BE2C (cell line): Measurements from ENCODE around the gene SSUH2.
"Not testable (repeated sequence)": the region's sequence is repeated elsewhere in the genome, so short reads cannot be mapped to it uniquely, and the experiment has no call there.

ENCODE experiments used
- DNase-seq: peaks from one replicate; pipeline ENCODE4 v3.0.0-alpha.2; 2020
- H3K27me3 ChIP-seq: fragments of 250-450 bp; sonication (Bioruptor Pico); 2 replicates; pipeline ENCODE4 v1.5.1; 2020; ENCODE audit warnings: mild to moderate bottlenecking
- H3K36me3 ChIP-seq: fragments of 250-450 bp; sonication (Bioruptor Pico); 2 replicates; pipeline ENCODE4 v1.5.1; 2020; ENCODE audit warnings: mild to moderate bottlenecking
- H3K4me1 ChIP-seq: fragments of 250-450 bp; sonication (Bioruptor Pico); 2 replicates; pipeline ENCODE4 v1.5.1; 2020
- H3K4me3 ChIP-seq: 2 replicates; pipeline ENCODE4 v1.5.1; 2011; ENCODE audit warnings: low read depth, low read length
- H3K9me3 ChIP-seq: fragments of 250-450 bp; sonication (Bioruptor Pico); 2 replicates; pipeline ENCODE4 v1.5.1; 2020
- CTCF ChIP-seq: IDR thresholded peaks from 2 replicates; pipeline ENCODE4 v1.5.1; 2012; ENCODE audit warnings: mild to moderate bottlenecking, low read depth, low read length

The SSUH2 gene

GRCh38 chr3:8589880-8590556 is 54.6 kb downstream of the SSUH2 start:
- H3K4me1 ChIP-seq, result no peaks in the 10 kb centered on the region
- H3K4me3 ChIP-seq, result no peak overlapping the region
- no peaks in the 10 kb centered on the region for H3K27me3 ChIP-seq
- TF ChIP-seq CTCF, result no peak
- no peaks in the 10 kb centered on the region for H3K9me3 ChIP-seq
- no peaks in the 10 kb centered on the region for H3K36me3 ChIP-seq
- no peak for DNase-seq

GRCh38 chr3:8584661-8585060 is 59.9 kb downstream of the SSUH2 start:
- Histone ChIP-seq H3K36me3 (no peaks in the 10 kb centered on the region), H3K27me3 (no peaks in the 10 kb centered on the region), H3K4me1 (no peaks in the 10 kb centered on the region), H3K4me3 (no peak overlapping the region), H3K9me3 (no peaks in the 10 kb centered on the region)
- no peak for DNase-seq
- no peak for TF ChIP-seq CTCF

GRCh38 chr3:8581806-8582445 is 62.7 kb downstream of the SSUH2 start:
- H3K9me3 ChIP-seq, result no peaks in the 10 kb centered on the region
- no peaks in the 10 kb centered on the region for H3K4me1 ChIP-seq
- no peaks in the 10 kb centered on the region for H3K36me3 ChIP-seq
- DNase-seq, result no peak
- H3K4me3 ChIP-seq, result no peak overlapping the region
- no peak for TF ChIP-seq CTCF
- no peaks in the 10 kb centered on the region for H3K27me3 ChIP-seq

- Histone ChIP-seq H3K36me3 (no peaks in the 10 kb centered on the region), H3K4me1 (no peaks in the 10 kb centered on the region), H3K4me3 (no peak overlapping the region), H3K27me3 (no peaks in the 10 kb centered on the region), H3K9me3 (no peaks in the 10 kb centered on the region)
- TF ChIP-seq CTCF, result no peak
- DNase-seq, result no peak
Measured at GRCh38 chr3:8581373-8581772, 63.2 kb downstream of the SSUH2 start.

GRCh38 chr3:8580434-8580833 is 64.2 kb downstream of the SSUH2 start:
- H3K9me3 ChIP-seq, H3K4me1 ChIP-seq, H3K36me3 ChIP-seq, DNase-seq, H3K4me3 ChIP-seq, H3K27me3 ChIP-seq: not testable (repeated sequence)

GRCh38 chr3:8579943-8580342 is 64.7 kb downstream of the SSUH2 start:
- DNase-seq, result no peak
- H3K4me1 ChIP-seq, result no peaks in the 10 kb centered on the region
- H3K4me3 ChIP-seq, result no peak overlapping the region
- no peaks in the 10 kb centered on the region for H3K9me3 ChIP-seq
- TF ChIP-seq CTCF, result no peak
- no peaks in the 10 kb centered on the region for H3K27me3 ChIP-seq
- H3K36me3 ChIP-seq, result no peaks in the 10 kb centered on the region
